ENCODE measurements around the gene PRRX2.
"Not testable (repeated sequence)": the region's sequence is repeated elsewhere in the genome, so short reads cannot be mapped to it uniquely, and the experiment has no call there.

The PRRX2 gene

GRCh38 chr9:129739432-129739831 lies 74.0 kb downstream of the PRRX2 start:
- no peak for DNase-seq

DNA sequence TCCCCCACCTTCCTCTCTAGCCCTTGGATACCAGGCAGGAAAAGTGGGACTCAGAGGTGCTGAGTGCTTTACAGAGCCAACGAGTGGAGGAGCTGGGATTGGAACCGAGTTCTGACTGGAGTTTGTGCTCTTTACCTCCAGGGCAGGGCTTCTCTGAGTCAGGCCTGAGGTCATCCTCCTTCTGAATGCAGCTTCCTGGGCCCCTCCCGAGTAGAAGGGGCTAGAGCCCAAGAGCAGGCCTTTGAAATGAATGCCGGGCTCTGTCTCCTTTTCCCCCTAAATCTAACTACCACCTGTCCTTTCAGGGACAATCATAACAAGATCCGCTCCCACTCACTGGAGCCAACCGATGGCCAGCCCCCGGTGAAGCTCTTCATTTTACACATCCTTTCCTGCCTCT lies 74.7 kb downstream of the PRRX2 start:
- DNase-seq: no peak

DNA sequence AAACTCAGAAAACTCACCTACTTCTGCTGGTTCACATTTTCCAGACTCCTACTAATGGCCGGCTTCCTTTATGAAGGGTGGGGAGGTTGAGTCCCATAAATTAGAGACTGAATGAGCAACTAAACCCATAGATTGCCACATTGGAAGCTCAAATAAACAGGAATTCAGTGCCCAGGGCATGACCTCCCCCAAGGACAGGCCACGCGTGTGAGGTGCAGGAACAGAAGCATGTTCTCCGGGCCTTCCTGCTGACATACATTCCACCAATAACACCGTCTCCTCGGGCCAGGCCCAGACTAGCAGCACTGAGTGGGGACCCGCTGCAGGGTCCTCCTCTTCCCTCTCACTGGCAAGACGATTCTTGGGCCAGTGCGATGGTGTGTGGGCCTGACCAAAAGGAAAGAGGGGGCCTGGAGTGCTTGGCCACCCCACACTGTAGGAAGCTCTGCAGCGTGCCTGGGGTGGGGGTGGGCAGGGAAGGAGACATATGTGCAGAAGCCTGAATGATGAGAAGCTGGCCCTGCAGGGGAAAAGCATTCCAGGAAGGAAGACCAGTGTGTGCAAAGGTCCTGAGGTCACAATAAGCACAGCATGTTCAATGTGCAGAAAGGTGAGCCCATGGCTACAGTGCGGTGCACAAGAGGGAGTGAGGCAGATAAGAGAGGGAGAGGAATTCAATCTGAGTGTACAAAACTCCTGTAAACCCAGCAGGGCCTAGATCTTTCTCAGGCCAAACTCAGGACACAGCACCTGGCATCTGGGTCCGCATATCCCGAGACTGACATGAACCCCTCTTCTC lies 75.4 kb downstream of the PRRX2 start:
- no peak for DNase-seq

- DNase-seq: no peak
These were observed 79.8 kb downstream of the PRRX2 start for GRCh38 chr9:129745200-129745599.

- no peak for DNase-seq
These were observed 80.8 kb downstream of the PRRX2 start for GRCh38 chr9:129746092-129746777.

- DNase-seq: no peak
These were observed 82.8 kb downstream of the PRRX2 start for GRCh38 chr9:129748249-129748648.

- not testable (repeated sequence) for DNase-seq
These were observed 83.6 kb downstream of the PRRX2 start for GRCh38 chr9:129749052-129749451.

GRCh38 chr9:129749575-129749974 lies 84.1 kb downstream of the PRRX2 start:
- no peak for DNase-seq

DNA sequence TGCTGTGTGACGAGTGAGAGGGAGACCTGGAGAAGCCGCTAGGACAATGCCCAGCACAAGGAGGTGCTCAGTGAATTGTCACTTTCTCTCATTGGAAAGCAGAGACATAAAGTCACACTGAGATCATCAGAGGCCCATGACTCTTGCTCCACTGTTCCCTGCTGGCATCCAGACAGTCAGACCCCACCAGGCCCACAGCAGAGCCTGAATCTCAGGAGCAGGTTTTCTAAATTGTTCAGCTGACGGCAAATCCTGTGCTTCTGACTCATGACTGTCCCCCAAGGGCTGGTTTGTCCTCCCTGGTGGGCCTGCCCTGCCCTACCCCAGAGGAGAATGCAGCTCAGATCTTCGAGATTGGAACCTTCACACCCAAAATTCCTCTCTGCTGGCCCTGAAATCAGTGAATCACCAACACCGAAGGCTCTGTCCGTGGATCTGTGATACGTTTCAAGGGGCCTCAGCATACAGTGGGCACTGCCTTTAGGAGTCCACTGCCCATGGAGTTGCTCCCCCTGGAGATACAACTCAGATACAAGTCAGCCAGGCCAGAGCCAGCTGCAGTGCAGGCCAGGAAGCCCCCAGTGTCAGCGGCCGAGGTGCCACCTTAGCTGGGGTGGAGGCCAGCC lies 84.7 kb downstream of the PRRX2 start:
- DNase-seq: no peak

- no peak for DNase-seq
These were observed 86.7 kb downstream of the PRRX2 start for GRCh38 chr9:129751841-129752801.

DNA sequence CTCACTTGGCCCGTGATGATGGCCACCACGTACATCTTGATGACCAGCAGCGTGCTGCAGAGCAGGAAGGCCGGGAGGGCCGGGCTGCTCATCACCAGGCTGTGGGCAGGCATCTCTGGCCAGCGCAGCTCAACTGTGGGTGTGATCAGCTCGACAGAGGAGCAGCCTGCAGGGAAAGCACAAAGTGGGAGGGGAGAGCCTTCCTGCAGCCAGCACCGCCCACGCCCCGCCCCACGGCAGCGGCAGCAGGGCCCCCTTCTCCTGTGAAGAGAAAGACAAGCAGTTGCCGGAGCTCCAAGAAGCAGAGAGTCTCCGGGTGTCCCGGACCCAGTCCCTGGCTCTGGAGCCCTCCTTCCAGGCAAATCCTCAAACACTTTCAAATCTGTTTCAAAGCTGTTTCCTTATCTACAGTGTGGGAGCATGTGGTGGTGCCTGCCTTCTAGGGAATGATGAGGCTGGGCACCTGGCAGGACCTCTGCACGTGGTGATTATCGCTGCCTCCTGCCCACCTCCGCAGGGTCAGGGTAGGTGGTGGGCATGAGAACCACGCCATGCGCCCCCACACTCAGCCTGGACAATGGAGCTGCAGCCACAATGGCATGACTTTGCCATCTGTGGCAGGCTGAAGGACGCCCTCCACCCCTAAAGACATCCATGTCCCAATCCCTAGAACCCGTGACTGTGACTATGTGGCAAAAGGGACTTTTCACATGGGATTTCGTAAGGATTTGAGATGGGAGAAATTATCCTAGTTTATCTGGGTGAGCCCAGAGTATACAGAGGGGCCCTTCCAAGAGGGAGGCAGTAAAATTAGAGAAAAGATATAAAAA lies 87.7 kb downstream of the PRRX2 start, which contains the start of gene PTGES:
TSS of gene PTGES (minus strand) at position 143 of the 830 bp plus-strand sequence. CDS start at position 113, 30 bp downstream.
- DNase-seq: peak; percentile 13 to 61 (median 39)

GRCh38 chr9:129755151-129755550 lies 89.7 kb downstream of the PRRX2 start:
- DNase-seq: no peak

DNA sequence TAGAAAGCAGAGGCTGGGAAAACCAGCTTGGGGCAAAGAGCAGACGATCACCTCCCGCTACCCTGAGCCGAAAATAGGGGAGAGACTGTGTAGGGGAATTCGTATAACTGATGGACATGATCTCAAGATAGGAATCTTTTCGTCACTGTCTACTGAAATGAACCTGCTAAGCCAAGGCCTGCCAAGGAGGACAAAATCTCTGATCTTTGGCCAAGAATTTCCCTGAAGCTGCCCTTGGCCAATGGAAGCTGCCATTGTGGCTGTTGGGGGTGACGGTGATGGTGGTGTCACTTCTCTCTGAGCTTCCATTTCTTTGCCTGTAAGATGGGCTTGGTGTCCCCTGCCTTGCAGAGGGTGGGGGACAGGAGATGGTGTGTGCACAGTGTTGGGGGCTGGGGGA lies 90.7 kb downstream of the PRRX2 start:
- no peak for DNase-seq

DNA sequence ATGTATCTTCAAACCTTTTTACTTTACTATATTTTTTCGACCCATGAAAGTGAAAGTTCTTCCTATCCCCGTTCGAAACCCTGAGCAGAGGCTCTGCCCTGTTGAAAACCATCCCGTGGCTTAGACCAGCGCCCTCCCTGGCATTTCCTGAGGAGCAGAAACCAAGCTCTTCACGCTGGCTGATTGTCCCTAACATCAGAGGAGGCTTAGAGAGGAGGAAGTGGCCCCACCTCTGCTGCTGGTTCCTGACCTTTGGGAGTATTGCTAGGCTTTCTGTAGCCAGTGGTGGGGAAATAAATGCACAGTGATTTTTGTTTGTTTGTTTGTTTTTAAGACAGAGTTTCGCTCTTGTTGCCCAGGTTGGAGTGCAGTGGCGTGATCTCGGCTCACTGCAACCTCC lies 91.6 kb downstream of the PRRX2 start:
- DNase-seq: no peak

DNA sequence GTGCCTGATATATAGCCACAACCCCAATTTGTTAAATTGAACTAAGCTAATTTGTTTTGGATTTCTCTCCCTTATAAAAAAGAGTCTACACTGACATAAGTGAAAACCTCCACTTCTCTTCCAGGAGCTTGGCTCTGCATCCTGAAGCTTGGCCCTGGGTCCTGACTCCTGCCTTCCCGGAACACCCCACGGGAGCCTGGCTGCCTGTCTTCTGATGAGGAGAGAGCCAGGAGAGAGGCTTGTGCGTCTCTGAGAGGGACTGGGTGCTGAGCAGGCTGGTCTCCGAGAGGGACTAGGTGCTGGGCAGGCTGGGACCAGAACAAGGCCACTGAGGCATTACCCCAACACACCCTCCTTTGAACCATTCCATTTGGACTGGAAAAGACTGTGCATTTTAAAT lies 93.9 kb downstream of the PRRX2 start:
- DNase-seq: no peak

DNA sequence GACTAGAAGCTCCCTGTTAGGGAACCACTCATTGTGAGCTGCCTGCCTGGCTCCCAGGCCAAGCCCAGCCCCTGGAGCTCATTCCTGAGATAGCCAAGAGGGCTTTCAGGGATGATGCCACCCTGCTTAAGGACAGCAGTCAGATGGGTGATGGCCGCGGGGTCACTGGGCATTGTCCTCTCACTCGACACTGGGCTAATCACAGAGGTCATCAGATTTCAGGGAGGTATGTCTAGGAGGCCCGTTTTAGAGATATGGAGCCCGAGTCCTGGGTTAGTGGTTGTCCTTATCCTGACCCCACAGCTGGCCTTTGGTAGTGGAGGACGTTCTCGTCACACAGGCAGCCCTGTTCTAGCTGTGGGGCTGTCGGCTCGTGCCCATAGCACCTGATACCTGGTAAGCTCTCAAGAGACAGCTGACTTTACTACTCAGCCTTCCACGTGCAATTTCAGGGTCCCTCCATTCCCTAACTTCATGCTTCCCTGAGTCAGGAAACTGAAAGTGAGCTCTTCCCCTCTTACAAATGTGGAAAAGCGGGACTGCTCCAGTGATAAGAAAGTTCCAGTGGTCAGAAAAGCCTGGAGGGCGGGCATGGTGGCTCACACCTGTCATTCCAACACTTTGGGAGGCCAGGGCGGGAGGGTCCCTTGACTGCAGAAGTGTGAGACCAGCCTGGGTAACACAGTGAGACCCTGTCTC lies 94.5 kb downstream of the PRRX2 start:
- DNase-seq: no peak

GRCh38 chr9:129760784-129761183 lies 95.3 kb downstream of the PRRX2 start:
- not testable (repeated sequence) for DNase-seq

- no peak for DNase-seq
These were observed 96.0 kb downstream of the PRRX2 start for GRCh38 chr9:129761293-129761900.

DNA sequence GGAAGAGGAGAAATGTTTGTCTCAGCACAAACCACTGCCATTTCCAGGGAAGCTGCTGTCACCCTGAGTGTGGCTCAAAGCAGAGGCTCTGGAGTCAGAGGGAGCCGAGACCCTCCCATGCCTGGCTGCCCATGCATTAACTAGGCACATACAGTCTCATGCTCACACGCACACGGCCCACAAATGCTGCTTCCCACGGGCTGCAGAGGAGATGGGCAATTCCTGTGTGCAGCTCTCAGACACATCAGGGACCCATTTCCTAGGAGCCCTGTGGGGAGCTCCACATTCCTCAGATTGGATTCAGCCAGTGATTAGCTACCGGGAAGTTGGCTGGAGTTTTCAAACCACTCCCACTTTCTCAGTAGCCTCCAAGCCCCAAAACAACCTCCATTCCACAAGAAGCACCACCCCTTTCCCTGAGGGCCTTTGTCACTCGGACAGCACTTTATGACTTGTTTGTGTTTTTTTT lies 96.5 kb downstream of the PRRX2 start:
- no peak for DNase-seq

DNA sequence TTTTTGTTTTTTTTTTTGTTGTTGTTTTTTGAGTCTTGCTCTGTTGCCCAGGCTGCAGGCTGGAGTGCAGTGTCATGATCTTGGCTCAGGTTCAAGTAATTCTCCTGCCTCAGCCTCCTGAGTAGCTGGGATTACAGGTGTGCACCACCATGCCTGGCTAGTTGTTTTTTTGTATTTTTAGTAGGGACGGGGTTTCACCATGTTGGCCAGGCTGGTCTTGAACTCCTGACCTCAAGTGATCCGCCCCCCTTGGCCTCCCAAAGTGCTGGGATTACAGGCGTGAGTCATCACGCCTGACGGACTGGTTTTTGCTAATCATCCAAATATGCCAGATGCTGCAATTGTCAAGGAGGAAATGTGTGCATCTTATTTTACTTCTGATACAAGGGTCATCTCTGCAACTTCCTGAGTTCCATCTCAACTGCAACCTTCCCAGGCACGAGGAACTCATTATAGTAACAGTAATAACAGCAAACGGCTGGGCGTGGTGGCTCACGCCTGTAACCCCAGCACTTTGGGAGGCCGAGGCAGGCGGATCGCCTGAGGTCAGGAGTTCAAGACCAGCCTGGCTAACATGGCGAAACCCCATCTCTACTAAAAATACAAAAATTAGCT lies 97.0 kb downstream of the PRRX2 start:
- not testable (repeated sequence) for DNase-seq
